Measurements from ENCODE around the gene RAPGEF4. TPM values are rescaled to one million over a fixed set of nuclear protein-coding genes. Genes with fewer than 3 reads are reported as not detected.
"Not testable (repeated sequence)": the region's sequence is repeated elsewhere in the genome, so short reads cannot be mapped to it uniquely, and the experiment has no call there.

The RAPGEF4 gene
- total RNA-seq, 1 donor from 2014 or later: 12.6 TPM

- no peak for DNase-seq (ENCODE audit: low spot score)
- intact Hi-C loops (cut with DNase I): no loop called here
Measured at GRCh38 chr2:172765662-172766061, 30.0 kb downstream of the RAPGEF4 start.

GRCh38 chr2:172768401-172768800 lies 32.8 kb downstream of the RAPGEF4 start:
- DNase-seq (ENCODE audit: low spot score): no peak
- intact Hi-C loops (cut with DNase I): no loop called here

GRCh38 chr2:172769879-172770278 lies 34.2 kb downstream of the RAPGEF4 start:
- no peak for DNase-seq (ENCODE audit: low spot score)
- intact Hi-C loops (cut with DNase I): no loop called here

GRCh38 chr2:172770887-172771286 lies 35.2 kb downstream of the RAPGEF4 start:
- no peak for DNase-seq (ENCODE audit: low spot score)
- intact Hi-C loops (cut with DNase I): no loop called here

- DNase-seq (ENCODE audit: low spot score): no peak
- intact Hi-C loops (cut with DNase I): no loop called here
Measured at GRCh38 chr2:172772633-172773032, 37.0 kb downstream of the RAPGEF4 start.

- intact Hi-C loops (cut with DNase I): no loop called here
- DNase-seq (ENCODE audit: low spot score): no peak
Measured at GRCh38 chr2:172774302-172774701, 38.7 kb downstream of the RAPGEF4 start.

GRCh38 chr2:172775319-172775718 lies 39.7 kb downstream of the RAPGEF4 start:
- intact Hi-C loops (cut with DNase I): no loop called here
- DNase-seq (ENCODE audit: low spot score): no peak

GRCh38 chr2:172777431-172777830 lies 41.8 kb downstream of the RAPGEF4 start:
- DNase-seq (ENCODE audit: low spot score): no peak
- intact Hi-C loops (cut with DNase I): no loop called here

- no peak for DNase-seq (ENCODE audit: low spot score)
- intact Hi-C loops (cut with DNase I): loop anchor here (5.0 kb wide), 1 partner anchor 70 kb away; no protein-coding TSS in a partner anchor
Measured at GRCh38 chr2:172782506-172783164, 47.0 kb downstream of the RAPGEF4 start.

- intact Hi-C loops (cut with DNase I): loop anchor here (5.0 kb wide), 1 partner anchor 71 kb away; no protein-coding TSS in a partner anchor
- DNase-seq (ENCODE audit: low spot score): no peak
Measured at GRCh38 chr2:172783165-172783898, 47.7 kb downstream of the RAPGEF4 start.

- no peak for DNase-seq (ENCODE audit: low spot score)
- intact Hi-C loops (cut with DNase I): no loop called here
Measured at GRCh38 chr2:172788871-172789270, 53.2 kb downstream of the RAPGEF4 start.

- intact Hi-C loops (cut with DNase I): no loop called here
Measured at GRCh38 chr2:172790404-172790803, 54.8 kb downstream of the RAPGEF4 start.

GRCh38 chr2:172791953-172792352 lies 56.3 kb downstream of the RAPGEF4 start:
- intact Hi-C loops (cut with DNase I): no loop called here
- no peak for DNase-seq (ENCODE audit: low spot score)

More at GRCh38 chr2:172790404-172790803, 54.8 kb downstream of the RAPGEF4 start:
- no peak for DNase-seq (ENCODE audit: low spot score)

- no peak for DNase-seq (ENCODE audit: low spot score)
- intact Hi-C loops (cut with DNase I): no loop called here
Measured at GRCh38 chr2:172792711-172793110, 57.1 kb downstream of the RAPGEF4 start.

GRCh38 chr2:172803308-172803707 lies 67.7 kb downstream of the RAPGEF4 start:
- not testable (repeated sequence) for DNase-seq (ENCODE audit: low spot score)
- intact Hi-C loops (cut with DNase I): loop anchor here (10.0 kb wide), 1 partner anchor 209 kb away; no protein-coding TSS in a partner anchor

GRCh38 chr2:172804423-172804822 lies 68.8 kb downstream of the RAPGEF4 start:
- intact Hi-C loops (cut with DNase I): loop anchor here (10.0 kb wide), 1 partner anchor 210 kb away; no protein-coding TSS in a partner anchor
- no peak for DNase-seq (ENCODE audit: low spot score)

- no peak for DNase-seq (ENCODE audit: low spot score)
- intact Hi-C loops (cut with DNase I): loop anchor here (2.0 to 10.0 kb wide), 4 partner anchors 126 to 401 kb away; no protein-coding TSS in a partner anchor
Measured at GRCh38 chr2:172806493-172806892, 70.8 kb downstream of the RAPGEF4 start.

GRCh38 chr2:172806996-172807395 lies 71.4 kb downstream of the RAPGEF4 start:
- intact Hi-C loops (cut with DNase I): loop anchor here (2.0 to 10.0 kb wide), 4 partner anchors 126 to 400 kb away; no protein-coding TSS in a partner anchor
- no peak for DNase-seq (ENCODE audit: low spot score)

GRCh38 chr2:172808156-172808555 lies 72.5 kb downstream of the RAPGEF4 start:
- intact Hi-C loops (cut with DNase I): loop anchor here (5.0 to 10.0 kb wide), 3 partner anchors 213 to 399 kb away; no protein-coding TSS in a partner anchor
- no peak for DNase-seq (ENCODE audit: low spot score)

- DNase-seq (ENCODE audit: low spot score): no peak
- intact Hi-C loops (cut with DNase I): no loop called here
Measured at GRCh38 chr2:172811027-172811426, 75.4 kb downstream of the RAPGEF4 start.
